ENCODE measurements around the gene SRP9. TPM values are rescaled to one million over a fixed set of nuclear protein-coding genes. Genes with fewer than 3 reads are reported as not detected.
"Not testable (repeated sequence)": the region's sequence is repeated elsewhere in the genome, so short reads cannot be mapped to it uniquely, and the experiment has no call there.

Gene SRP9
- total RNA-seq, 1 experiment from 2014 or later: 306 TPM

GRCh38 chr1:225835856-225836255 is 58.2 kb downstream of the SRP9 start:
- no TSS peak for BruUV-seq (replicated peaks)
- ChIA-PET POLR2A (ENCODE audit: unreplicated experiment) (no interaction called here), CTCF (no interaction called here)

GRCh38 chr1:225836296-225836695 is 58.7 kb downstream of the SRP9 start:
- H3K36me3 ChIP-seq (ENCODE audit: low read depth, low read length): peaks cover 28% of the 10 kb centered on the region; the same call in 1 of the 2 replicates
- POLR2A ChIA-PET (ENCODE audit: unreplicated experiment); H3K9me2 ChIP-seq (replicated peaks; ENCODE audit: low read length); H2AFZ ChIP-seq (ENCODE audit: low read length); DNase-seq; H3F3A ChIP-seq (ENCODE audit: low read length, unreplicated experiment); H3K4me3 ChIP-seq (ENCODE audit: low read length); H3K4me1 ChIP-seq (ENCODE audit: insufficient read depth, low read length); H4K20me1 ChIP-seq (ENCODE audit: low read length); BruUV-seq (replicated peaks); H3K27me3 ChIP-seq (ENCODE audit: low read length); H3K27ac ChIP-seq (ENCODE audit: low read length); H3K79me2 ChIP-seq (ENCODE audit: low read length); H3K9ac ChIP-seq (ENCODE audit: low read length); ATAC-seq; CTCF ChIA-PET; H3K9me3 ChIP-seq (ENCODE audit: low read length); intact Hi-C loops (cut with micrococcal nuclease); H3K4me2 ChIP-seq (ENCODE audit: low read length): not testable (repeated sequence)

More at GRCh38 chr1:225835856-225836255, 58.2 kb downstream of the SRP9 start:
- H3K36me3 ChIP-seq (ENCODE audit: low read depth, low read length): peaks cover 28% of the 10 kb centered on the region; the same call in 1 of the 2 replicates
- no peak for TF ChIP-seq EZH2 (IDR thresholded peaks at IDR 0.05; ENCODE audit: low read length, unreplicated experiment)
- TF ChIP-seq CTCF (conservative IDR thresholded peaks at IDR 0.05; ENCODE audit: low read depth, low read length): no peak
- no peak for TF ChIP-seq EZH2phosphoT487 (IDR thresholded peaks at IDR 0.05; ENCODE audit: borderline replicate concordance, low read length)
- no peaks in the 10 kb centered on the region for H3F3A ChIP-seq (ENCODE audit: low read length, unreplicated experiment)
- H3K9me2 ChIP-seq (replicated peaks; ENCODE audit: low read length): no peaks in the 10 kb centered on the region
- no peaks in the 10 kb centered on the region for H4K20me1 ChIP-seq (ENCODE audit: low read length)
- intact Hi-C loops (cut with micrococcal nuclease): loop anchor here (2.0 kb wide), 1 partner anchor 15 kb away; no protein-coding TSS in a partner anchor
- no peak for ATAC-seq
- H3K9ac ChIP-seq (ENCODE audit: low read length): no peak overlapping the region
- no peak overlapping the region for H3K27ac ChIP-seq (ENCODE audit: low read length)
- H3K79me2 ChIP-seq (ENCODE audit: low read length): no peaks in the 10 kb centered on the region
- H3K9me3 ChIP-seq (ENCODE audit: low read length): no peaks in the 10 kb centered on the region
- H3K4me1 ChIP-seq (ENCODE audit: insufficient read depth, low read length): no peaks in the 10 kb centered on the region
- H3K27me3 ChIP-seq (ENCODE audit: low read length): no peaks in the 10 kb centered on the region
- no peak for DNase-seq
- no peak overlapping the region for H3K4me3 ChIP-seq (ENCODE audit: low read length)
- no peak overlapping the region for H2AFZ ChIP-seq (ENCODE audit: low read length)
- H3K4me2 ChIP-seq (ENCODE audit: low read length): no peak overlapping the region

DNA sequence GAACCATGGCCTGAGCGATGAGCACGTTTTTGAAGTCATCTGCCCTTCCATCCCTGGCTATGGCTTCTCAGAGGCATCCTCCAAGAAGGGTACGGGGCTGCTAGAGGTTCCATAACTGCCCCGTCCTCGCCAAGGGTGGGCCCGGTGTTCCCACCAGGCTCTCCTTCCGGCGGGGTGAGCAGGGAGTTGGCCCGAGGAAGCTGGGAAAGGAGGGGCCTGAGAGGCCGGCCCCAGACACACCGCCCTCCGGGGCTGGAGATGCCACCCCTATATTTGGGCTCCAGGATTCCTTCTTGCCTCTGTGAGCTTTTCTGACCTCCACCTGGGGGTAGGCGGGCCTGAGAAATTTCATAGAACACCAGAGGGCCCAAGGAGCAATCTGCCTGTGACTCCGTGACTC is 61.2 kb downstream of the SRP9 start:
- Histone ChIP-seq H3K4me3 (ENCODE audit: low read length) (no peak overlapping the region), H3K4me2 (ENCODE audit: low read length) (no peak overlapping the region), H3K9me2 (replicated peaks; ENCODE audit: low read length) (no peaks in the 10 kb centered on the region), H2AFZ (ENCODE audit: low read length) (no peak overlapping the region), H3K9ac (ENCODE audit: low read length) (no peak overlapping the region), H3K4me1 (ENCODE audit: insufficient read depth, low read length) (no peaks in the 10 kb centered on the region), H3K27ac (ENCODE audit: low read length) (no peak overlapping the region), H3K79me2 (ENCODE audit: low read length) (no peaks in the 10 kb centered on the region), H3K36me3 (ENCODE audit: low read depth, low read length) (peaks cover 17% of the 10 kb centered on the region; the same call in 1 of the 2 replicates), H3K9me3 (ENCODE audit: low read length) (no peaks in the 10 kb centered on the region), H3F3A (ENCODE audit: low read length, unreplicated experiment) (no peaks in the 10 kb centered on the region), H3K27me3 (ENCODE audit: low read length) (no peaks in the 10 kb centered on the region), H4K20me1 (ENCODE audit: low read length) (no peaks in the 10 kb centered on the region)
- CTCF ChIA-PET: no interaction called here
- intact Hi-C loops (cut with micrococcal nuclease): no loop called here
- no peak for TF ChIP-seq EZH2 (IDR thresholded peaks at IDR 0.05; ENCODE audit: low read length, unreplicated experiment)
- TF ChIP-seq CTCF (conservative IDR thresholded peaks at IDR 0.05; ENCODE audit: low read depth, low read length): no peak
- no peak for TF ChIP-seq EZH2phosphoT487 (IDR thresholded peaks at IDR 0.05; ENCODE audit: borderline replicate concordance, low read length)
- no peak for ATAC-seq
- no peak for DNase-seq
- no TSS peak for BruUV-seq (replicated peaks)
- POLR2A ChIA-PET (ENCODE audit: unreplicated experiment): interaction anchor here (0.6 kb wide), 1 partner anchor 32 kb away, joined by 7 read pairs; no protein-coding TSS in a partner anchor

Other genes starting within 250 kb of the SRP9 start
- gene ENAH, start 124.7 kb upstream of the SRP9 start, total RNA-seq (2014; rRNA removed): 96.6 and 101 TPM in 2 replicates
- gene EPHX1, start 32.3 kb downstream of the SRP9 start, total RNA-seq (2014; rRNA removed): 54.6 and 69.2 TPM in 2 replicates
- gene TMEM63A, start 104.6 kb downstream of the SRP9 start, total RNA-seq (2014; rRNA removed): 47.5 and 59.3 TPM in 2 replicates
- gene LEFTY1, start 111.3 kb downstream of the SRP9 start, total RNA-seq (2014; rRNA removed): not detected in 2 replicates
- 57.7 and 69.0 TPM in 2 replicates for gene PYCR2, start 146.4 kb downstream of the SRP9 start, total RNA-seq (2014; rRNA removed)
- not detected in 2 replicates for gene LEFTY2, start 163.4 kb downstream of the SRP9 start, total RNA-seq (2014; rRNA removed)
- gene SDE2, start 221.5 kb downstream of the SRP9 start, total RNA-seq (2014; rRNA removed): 26.1 and 30.2 TPM in 2 replicates